Measurements from ENCODE around the gene USP33.
"Not testable (repeated sequence)": the region's sequence is repeated elsewhere in the genome, so short reads cannot be mapped to it uniquely, and the experiment has no call there.

- TF ChIP-seq CTCF, POLR2A (IDR thresholded peaks at IDR 0.05): not testable (repeated sequence)
Measured at GRCh38 chr1:77674807-77675206, 84.8 kb downstream of the USP33 start.
